ENCODE measurements around the gene SERPINB4. TPM values are rescaled to one million over a fixed set of nuclear protein-coding genes. Genes with fewer than 3 reads are reported as not detected.
"Not testable (repeated sequence)": the region's sequence is repeated elsewhere in the genome, so short reads cannot be mapped to it uniquely, and the experiment has no call there.

SERPINB4 gene
- total RNA-seq, 1 donor = not detected

GRCh38 chr18:63648241-63648640, 4.2 kb upstream of the SERPINB4 start:
- Histone ChIP-seq H3K4me1 (ENCODE audit: insufficient read depth, low read length) (no peaks in the 10 kb centered on the region), H3K27me3 (ENCODE audit: insufficient read depth, low read length) (no peaks in the 10 kb centered on the region), H3K4me3 (ENCODE audit: low read length) (no peak overlapping the region), H3K9me3 (ENCODE audit: low read depth, low read length) (no peaks in the 10 kb centered on the region)

- H3K27me3 ChIP-seq (ENCODE audit: insufficient read depth, low read length) = no peaks in the 10 kb centered on the region
- H3K4me3 ChIP-seq (ENCODE audit: low read length) = no peak overlapping the region
- no peaks in the 10 kb centered on the region for H3K4me1 ChIP-seq (ENCODE audit: insufficient read depth, low read length)
- H3K9me3 ChIP-seq (ENCODE audit: low read depth, low read length) = no peaks in the 10 kb centered on the region
Measured at GRCh38 chr18:63646936-63647335, 2.9 kb upstream of the SERPINB4 start.

- H3K27me3 ChIP-seq (ENCODE audit: insufficient read depth, low read length); H3K4me1 ChIP-seq (ENCODE audit: insufficient read depth, low read length); H3K4me3 ChIP-seq (ENCODE audit: low read length); H3K9me3 ChIP-seq (ENCODE audit: low read depth, low read length): not testable (repeated sequence)
Measured at GRCh38 chr18:63644694-63645093, 638 bp upstream of the SERPINB4 start.

GRCh38 chr18:63642668-63643356, 1.2 kb downstream of the SERPINB4 start:
- not testable (repeated sequence) for H3K9me3 ChIP-seq (ENCODE audit: low read depth, low read length); H3K4me3 ChIP-seq (ENCODE audit: low read length); H3K4me1 ChIP-seq (ENCODE audit: insufficient read depth, low read length); H3K27me3 ChIP-seq (ENCODE audit: insufficient read depth, low read length)

- H3K4me1 ChIP-seq (ENCODE audit: insufficient read depth, low read length); H3K9me3 ChIP-seq (ENCODE audit: low read depth, low read length); H3K4me3 ChIP-seq (ENCODE audit: low read length); H3K27me3 ChIP-seq (ENCODE audit: insufficient read depth, low read length): not testable (repeated sequence)
Measured at GRCh38 chr18:63641157-63641680, 2.8 kb downstream of the SERPINB4 start.

- Histone ChIP-seq H3K9me3 (ENCODE audit: low read depth, low read length) (no peaks in the 10 kb centered on the region), H3K27me3 (ENCODE audit: insufficient read depth, low read length) (no peaks in the 10 kb centered on the region), H3K4me3 (ENCODE audit: low read length) (no peak overlapping the region), H3K4me1 (ENCODE audit: insufficient read depth, low read length) (no peaks in the 10 kb centered on the region)
Measured at GRCh38 chr18:63637703-63638102, 6.4 kb downstream of the SERPINB4 start.

GRCh38 chr18:63627819-63628218, 16.2 kb downstream of the SERPINB4 start:
- no peaks in the 10 kb centered on the region for H3K4me1 ChIP-seq (ENCODE audit: insufficient read depth, low read length)
- no peak overlapping the region for H3K4me3 ChIP-seq (ENCODE audit: low read length)
- no peaks in the 10 kb centered on the region for H3K27me3 ChIP-seq (ENCODE audit: insufficient read depth, low read length)
- peaks cover 22% of the 10 kb centered on the region for H3K9me3 ChIP-seq (ENCODE audit: low read depth, low read length)

GRCh38 chr18:63626431-63626830, 17.6 kb downstream of the SERPINB4 start:
- Histone ChIP-seq H3K9me3 (ENCODE audit: low read depth, low read length) (peaks cover 22% of the 10 kb centered on the region), H3K27me3 (ENCODE audit: insufficient read depth, low read length) (no peaks in the 10 kb centered on the region), H3K4me3 (ENCODE audit: low read length) (no peak overlapping the region), H3K4me1 (ENCODE audit: insufficient read depth, low read length) (no peaks in the 10 kb centered on the region)

GRCh38 chr18:63624863-63625262, 19.2 kb downstream of the SERPINB4 start:
- peaks cover 22% of the 10 kb centered on the region for H3K9me3 ChIP-seq (ENCODE audit: low read depth, low read length)
- no peak overlapping the region for H3K4me3 ChIP-seq (ENCODE audit: low read length)
- no peaks in the 10 kb centered on the region for H3K4me1 ChIP-seq (ENCODE audit: insufficient read depth, low read length)
- no peaks in the 10 kb centered on the region for H3K27me3 ChIP-seq (ENCODE audit: insufficient read depth, low read length)

GRCh38 chr18:63619661-63620060, 24.4 kb downstream of the SERPINB4 start:
- Histone ChIP-seq H3K4me3 (ENCODE audit: low read length) (no peak overlapping the region), H3K9me3 (ENCODE audit: low read depth, low read length) (no peaks in the 10 kb centered on the region), H3K27me3 (ENCODE audit: insufficient read depth, low read length) (no peaks in the 10 kb centered on the region), H3K4me1 (ENCODE audit: insufficient read depth, low read length) (no peaks in the 10 kb centered on the region)

GRCh38 chr18:63617915-63618234, 26.2 kb downstream of the SERPINB4 start:
- Histone ChIP-seq H3K27me3 (ENCODE audit: insufficient read depth, low read length) (no peaks in the 10 kb centered on the region), H3K4me1 (ENCODE audit: insufficient read depth, low read length) (no peaks in the 10 kb centered on the region), H3K4me3 (ENCODE audit: low read length) (no peak overlapping the region), H3K9me3 (ENCODE audit: low read depth, low read length) (no peaks in the 10 kb centered on the region)

GRCh38 chr18:63617049-63617914, 26.8 kb downstream of the SERPINB4 start:
- Histone ChIP-seq H3K9me3 (ENCODE audit: low read depth, low read length) (no peaks in the 10 kb centered on the region), H3K27me3 (ENCODE audit: insufficient read depth, low read length) (no peaks in the 10 kb centered on the region), H3K4me1 (ENCODE audit: insufficient read depth, low read length) (no peaks in the 10 kb centered on the region), H3K4me3 (ENCODE audit: low read length) (no peak overlapping the region)

GRCh38 chr18:63613420-63613819, 30.6 kb downstream of the SERPINB4 start:
- no peak overlapping the region for H3K4me3 ChIP-seq (ENCODE audit: low read length)
- no peaks in the 10 kb centered on the region for H3K9me3 ChIP-seq (ENCODE audit: low read depth, low read length)
- no peaks in the 10 kb centered on the region for H3K27me3 ChIP-seq (ENCODE audit: insufficient read depth, low read length)
- no peaks in the 10 kb centered on the region for H3K4me1 ChIP-seq (ENCODE audit: insufficient read depth, low read length)

- H3K9me3 ChIP-seq (ENCODE audit: low read depth, low read length) = no peaks in the 10 kb centered on the region
- H3K4me1 ChIP-seq (ENCODE audit: insufficient read depth, low read length) = peaks cover 3% of the 10 kb centered on the region
- no peak overlapping the region for H3K4me3 ChIP-seq (ENCODE audit: low read length)
- no peaks in the 10 kb centered on the region for H3K27me3 ChIP-seq (ENCODE audit: insufficient read depth, low read length)
Measured at GRCh38 chr18:63606526-63606925, 37.5 kb downstream of the SERPINB4 start.

- peaks cover 3% of the 10 kb centered on the region for H3K4me1 ChIP-seq (ENCODE audit: insufficient read depth, low read length)
- no peak overlapping the region for H3K4me3 ChIP-seq (ENCODE audit: low read length)
- H3K27me3 ChIP-seq (ENCODE audit: insufficient read depth, low read length) = no peaks in the 10 kb centered on the region
- no peaks in the 10 kb centered on the region for H3K9me3 ChIP-seq (ENCODE audit: low read depth, low read length)
Measured at GRCh38 chr18:63604791-63605567, 39.1 kb downstream of the SERPINB4 start.

Data from mononuclear cell (primary cell).